ENCODE results near the gene TSC1.
A peak's percentile ranks its signal among the peaks of the same experiment; 100 is the strongest.

TSC1 gene

GRCh38 chr9:132931178-132931735 is 13.2 kb downstream of the TSC1 start:
- peak; percentile 41 for DNase-seq

GRCh38 chr9:132927704-132928103 is 16.7 kb downstream of the TSC1 start:
- no peak for DNase-seq

- DNase-seq = no peak
These were observed 21.0 kb downstream of the TSC1 start for GRCh38 chr9:132923346-132923902.

GRCh38 chr9:132919614-132920268 is 24.7 kb downstream of the TSC1 start:
- DNase-seq = no peak

- no peak for DNase-seq
These were observed 29.5 kb downstream of the TSC1 start for GRCh38 chr9:132914924-132915323.

GRCh38 chr9:132912131-132912530 is 32.3 kb downstream of the TSC1 start:
- no peak for DNase-seq

GRCh38 chr9:132910376-132910775 is 34.0 kb downstream of the TSC1 start:
- DNase-seq = no peak

GRCh38 chr9:132909311-132909710 is 35.1 kb downstream of the TSC1 start:
- DNase-seq = no peak

GRCh38 chr9:132908635-132909034 is 35.8 kb downstream of the TSC1 start:
- DNase-seq = no peak

GRCh38 chr9:132905726-132906125 is 38.7 kb downstream of the TSC1 start:
- DNase-seq = no peak

GRCh38 chr9:132903574-132904492 is 40.6 kb downstream of the TSC1 start:
- no peak for DNase-seq

GRCh38 chr9:132901858-132902831 is 42.3 kb downstream of the TSC1 start:
- peak; percentile 77 for DNase-seq

GRCh38 chr9:132898051-132898450 is 46.4 kb downstream of the TSC1 start:
- no peak for DNase-seq

- DNase-seq = no peak
These were observed 47.5 kb downstream of the TSC1 start for GRCh38 chr9:132896906-132897305.

GRCh38 chr9:132896264-132896663 is 48.2 kb downstream of the TSC1 start:
- DNase-seq = no peak

- no peak for DNase-seq
These were observed 49.3 kb downstream of the TSC1 start for GRCh38 chr9:132894862-132895835.

GRCh38 chr9:132894346-132894745 is 50.1 kb downstream of the TSC1 start:
- DNase-seq = no peak

- DNase-seq = no peak
These were observed 52.0 kb downstream of the TSC1 start for GRCh38 chr9:132892400-132892799.

- no peak for DNase-seq
These were observed 56.3 kb downstream of the TSC1 start for GRCh38 chr9:132888151-132888550.

- DNase-seq = no peak
These were observed 57.0 kb downstream of the TSC1 start for GRCh38 chr9:132887181-132888120.
